Panc1 (cell line): ENCODE measurements around the gene MBOAT1. TPM values are rescaled to one million over a fixed set of nuclear protein-coding genes. Genes with fewer than 3 reads are reported as not detected.
"Not testable (repeated sequence)": the region's sequence is repeated elsewhere in the genome, so short reads cannot be mapped to it uniquely, and the experiment has no call there.

Experiments used
- ATAC-seq: fragments of 200-7000 bp; cut with Tn5 transposase; 2 replicates; pipeline ENCODE4 v1.9.1; 2020; ENCODE audit warnings: mild to moderate bottlenecking, moderate library complexity
- BruUV-seq: library from RNA; stranded (reverse); fragments of 400-500 nt; replicated peaks from 2 replicates; lab custom pipeline; 2021; lab: Mats Ljungman, UMichigan
- CTCF ChIA-PET: fragments of 300-600 bp; sonication (Branson Sonifier 250); formaldehyde crosslinking; loops from one replicate; lab custom pipeline; 2022; ENCODE audit warnings: antibody characterized with exemption; lab: Charles Lee
- POLR2A ChIA-PET: fragments of 300-600 bp; sonication (Branson Sonifier 250); formaldehyde crosslinking; loops from one replicate; lab custom pipeline; 2022; ENCODE audit warnings: antibody characterized with exemption; lab: Charles Lee
- DNase-seq: peaks from one replicate; pipeline ENCODE4 v3.0.0-alpha.2; 2010; ENCODE audit warnings: low read depth, low spot score
- H3K27ac ChIP-seq: 2 replicates; pipeline ENCODE4 v1.5.1; 2011; ENCODE audit warnings: mild to moderate bottlenecking, low read length, inconsistent platforms
- H3K27me3 ChIP-seq: fragments of 200-500 bp; sonication (Bioruptor generic); 2 replicates; pipeline ENCODE4 v1.6.0; 2014; ENCODE audit warnings: low read length, inconsistent platforms; ENCODE audit not compliant: control insufficient read depth, insufficient read depth
- H3K36me3 ChIP-seq: fragments of 200-500 bp; sonication (Bioruptor generic); 2 replicates; pipeline ENCODE4 v1.5.1; 2014; ENCODE audit warnings: inconsistent platforms, mild to moderate bottlenecking, low read length, moderate library complexity; ENCODE audit not compliant: control insufficient read depth, insufficient read depth
- H3K4me1 ChIP-seq: 2 replicates; pipeline ENCODE4 v1.5.1; 2011; ENCODE audit warnings: inconsistent platforms, mild to moderate bottlenecking, low read length, moderate library complexity; ENCODE audit not compliant: control insufficient read depth, insufficient read depth
- H3K4me3 ChIP-seq, 2 experiments: 2 replicates each; pipeline ENCODE4 v1.5.1; 2011 to 2012; ENCODE audit warnings: low read depth in 2 of 2, low read length in 2 of 2, mild to moderate bottlenecking in 2 of 2, inconsistent platforms in 1 of 2, moderate library complexity in 1 of 2
- H3K9me3 ChIP-seq: fragments of 200-500 bp; sonication (Bioruptor generic); 2 replicates; pipeline ENCODE4 v1.5.1; 2014; ENCODE audit warnings: low read depth, mild to moderate bottlenecking, inconsistent platforms, low read length, moderate library complexity; ENCODE audit not compliant: control insufficient read depth, insufficient read depth
- POLR2AphosphoS5 ChIP-seq: IDR thresholded peaks from 2 replicates; pipeline ENCODE4 v1.6.1; 2012; ENCODE audit warnings: mild to moderate bottlenecking, low read depth, low read length, moderate library complexity
- SIN3A ChIP-seq: IDR thresholded peaks from 2 replicates; pipeline ENCODE4 v1.6.1; 2012; ENCODE audit warnings: low read depth, mild to moderate bottlenecking, low read length, moderate library complexity, borderline replicate concordance; ENCODE audit not compliant: insufficient read depth
- TCF7L2 ChIP-seq: IDR thresholded peaks from 2 replicates; pipeline ENCODE4 v1.6.1; 2011; ENCODE audit warnings: mild to moderate bottlenecking, low read depth, low read length, inconsistent platforms
- in situ Hi-C: cut with HindIII; loops from 2 replicates; pipeline ENCODE4 v1.10.0; 2016; ENCODE audit warnings: low sequenced_read_pairs, low pct_unique_long_range_greater_than_20kb
- intact Hi-C: fragments of 100-400 bp; cut with micrococcal nuclease; formaldehyde crosslinking; loops from one replicate; pipeline ENCODE4 v1.10.0; 2022; ENCODE audit not compliant: unreplicated experiment
- total RNA-seq: library from RNA; stranded (reverse); gene quantifications from one replicate; pipeline ENCODE4 v1.2.1, GENCODE V29; 2021; ENCODE audit not compliant: unreplicated experiment
- TF ChIP-seq, protein P1 (sequence below): fragments of 450-650 bp; IDR thresholded peaks from 2 replicates; pipeline ENCODE4 v1.5.1; 2017; ENCODE audit warnings: mild to moderate bottlenecking
- TF ChIP-seq, protein P2 (sequence below), 2 experiments: IDR thresholded peaks; 2 replicates each; pipeline ENCODE4 v1.6.1; 2011 to 2012; ENCODE audit warnings: low read depth in 2 of 2, control low read depth in 1 of 2, low read length in 1 of 2, mild to moderate bottlenecking in 1 of 2, moderate library complexity in 1 of 2; ENCODE audit not compliant: insufficient read depth in 1 of 2

The MBOAT1 gene
- total RNA-seq, 1 experiment from 2014 or later = 15.1 TPM

DNA sequence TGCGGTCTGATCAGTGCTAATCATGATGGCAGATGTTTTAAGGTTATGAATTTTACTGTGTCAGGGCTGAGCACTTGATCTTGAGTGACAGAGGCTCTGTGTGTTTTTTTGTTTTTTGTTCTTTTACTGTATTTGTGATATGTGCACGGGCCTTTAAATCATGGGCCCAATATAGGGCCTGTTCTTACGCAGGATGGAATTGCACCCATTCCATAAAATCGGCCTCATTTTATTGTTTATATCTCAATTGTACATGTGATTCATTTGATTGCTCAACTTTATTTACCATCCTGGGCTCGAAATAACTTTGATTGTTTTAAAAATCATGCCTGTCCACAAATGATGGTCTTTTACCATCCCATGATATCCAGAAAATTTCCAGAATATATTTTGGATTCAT is 39.3 kb upstream of the MBOAT1 start:
- CTCF ChIA-PET = no interaction called here
- no peaks in the 10 kb centered on the region for H3K27me3 ChIP-seq
- no TSS peak for BruUV-seq

DNA sequence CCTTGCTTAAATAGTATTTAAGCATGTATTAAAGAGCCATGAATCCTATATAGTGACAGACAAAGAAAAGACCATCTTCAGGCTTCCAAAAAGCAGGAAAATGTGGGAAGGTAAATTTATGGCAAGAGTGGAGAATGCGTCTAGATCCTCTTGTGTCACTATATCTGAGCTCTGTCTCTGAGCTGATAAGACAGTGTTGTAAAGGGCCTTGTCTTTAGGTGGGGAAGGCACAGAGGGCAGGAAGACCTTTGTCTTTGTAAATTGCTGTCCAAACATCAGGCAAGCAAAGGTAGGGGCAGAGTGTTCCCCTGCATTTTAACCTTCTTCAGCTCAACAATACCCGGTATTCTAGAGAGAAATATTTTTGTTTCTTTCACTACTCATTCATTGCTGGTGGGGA is 33.9 kb upstream of the MBOAT1 start:
- no TSS peak for BruUV-seq
- Histone ChIP-seq H3K27ac (no peak overlapping the region), H3K27me3 (no peaks in the 10 kb centered on the region), H3K4me1 (no peaks in the 10 kb centered on the region), H3K9me3 (no peaks in the 10 kb centered on the region), H3K4me3 (no peak overlapping the region), H3K36me3 (no peaks in the 10 kb centered on the region)
- ChIA-PET CTCF (no interaction called here), POLR2A (no interaction called here)
- in situ Hi-C loops (no loop called here), intact Hi-C loops (no loop called here)
- TF ChIP-seq POLR2AphosphoS5 = no peak
- TF ChIP-seq, protein P1, sequence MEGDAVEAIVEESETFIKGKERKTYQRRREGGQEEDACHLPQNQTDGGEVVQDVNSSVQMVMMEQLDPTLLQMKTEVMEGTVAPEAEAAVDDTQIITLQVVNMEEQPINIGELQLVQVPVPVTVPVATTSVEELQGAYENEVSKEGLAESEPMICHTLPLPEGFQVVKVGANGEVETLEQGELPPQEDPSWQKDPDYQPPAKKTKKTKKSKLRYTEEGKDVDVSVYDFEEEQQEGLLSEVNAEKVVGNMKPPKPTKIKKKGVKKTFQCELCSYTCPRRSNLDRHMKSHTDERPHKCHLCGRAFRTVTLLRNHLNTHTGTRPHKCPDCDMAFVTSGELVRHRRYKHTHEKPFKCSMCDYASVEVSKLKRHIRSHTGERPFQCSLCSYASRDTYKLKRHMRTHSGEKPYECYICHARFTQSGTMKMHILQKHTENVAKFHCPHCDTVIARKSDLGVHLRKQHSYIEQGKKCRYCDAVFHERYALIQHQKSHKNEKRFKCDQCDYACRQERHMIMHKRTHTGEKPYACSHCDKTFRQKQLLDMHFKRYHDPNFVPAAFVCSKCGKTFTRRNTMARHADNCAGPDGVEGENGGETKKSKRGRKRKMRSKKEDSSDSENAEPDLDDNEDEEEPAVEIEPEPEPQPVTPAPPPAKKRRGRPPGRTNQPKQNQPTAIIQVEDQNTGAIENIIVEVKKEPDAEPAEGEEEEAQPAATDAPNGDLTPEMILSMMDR = no peak
- TF ChIP-seq SIN3A = no peak
- TF ChIP-seq, protein P2, sequence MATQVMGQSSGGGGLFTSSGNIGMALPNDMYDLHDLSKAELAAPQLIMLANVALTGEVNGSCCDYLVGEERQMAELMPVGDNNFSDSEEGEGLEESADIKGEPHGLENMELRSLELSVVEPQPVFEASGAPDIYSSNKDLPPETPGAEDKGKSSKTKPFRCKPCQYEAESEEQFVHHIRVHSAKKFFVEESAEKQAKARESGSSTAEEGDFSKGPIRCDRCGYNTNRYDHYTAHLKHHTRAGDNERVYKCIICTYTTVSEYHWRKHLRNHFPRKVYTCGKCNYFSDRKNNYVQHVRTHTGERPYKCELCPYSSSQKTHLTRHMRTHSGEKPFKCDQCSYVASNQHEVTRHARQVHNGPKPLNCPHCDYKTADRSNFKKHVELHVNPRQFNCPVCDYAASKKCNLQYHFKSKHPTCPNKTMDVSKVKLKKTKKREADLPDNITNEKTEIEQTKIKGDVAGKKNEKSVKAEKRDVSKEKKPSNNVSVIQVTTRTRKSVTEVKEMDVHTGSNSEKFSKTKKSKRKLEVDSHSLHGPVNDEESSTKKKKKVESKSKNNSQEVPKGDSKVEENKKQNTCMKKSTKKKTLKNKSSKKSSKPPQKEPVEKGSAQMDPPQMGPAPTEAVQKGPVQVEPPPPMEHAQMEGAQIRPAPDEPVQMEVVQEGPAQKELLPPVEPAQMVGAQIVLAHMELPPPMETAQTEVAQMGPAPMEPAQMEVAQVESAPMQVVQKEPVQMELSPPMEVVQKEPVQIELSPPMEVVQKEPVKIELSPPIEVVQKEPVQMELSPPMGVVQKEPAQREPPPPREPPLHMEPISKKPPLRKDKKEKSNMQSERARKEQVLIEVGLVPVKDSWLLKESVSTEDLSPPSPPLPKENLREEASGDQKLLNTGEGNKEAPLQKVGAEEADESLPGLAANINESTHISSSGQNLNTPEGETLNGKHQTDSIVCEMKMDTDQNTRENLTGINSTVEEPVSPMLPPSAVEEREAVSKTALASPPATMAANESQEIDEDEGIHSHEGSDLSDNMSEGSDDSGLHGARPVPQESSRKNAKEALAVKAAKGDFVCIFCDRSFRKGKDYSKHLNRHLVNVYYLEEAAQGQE (IDR thresholded peaks at IDR 0.05; ENCODE audit: insufficient read depth in 1 of 2, low read depth in 2 of 2, low read length in 1 of 2) = no peak
- no peak for TF ChIP-seq TCF7L2
- no peak for ATAC-seq
- DNase-seq = no peak

More for the DNA sequence above, 39.3 kb upstream of the MBOAT1 start:
- H3K36me3 ChIP-seq = no peaks in the 10 kb centered on the region
- H3K27ac ChIP-seq = no peak overlapping the region
- DNase-seq (no peak), ATAC-seq (no peak)
- H3K4me3 ChIP-seq = no peak overlapping the region
- in situ Hi-C loops = no loop called here
- no peaks in the 10 kb centered on the region for H3K4me1 ChIP-seq
- intact Hi-C loops = no loop called here
- POLR2A ChIA-PET = no interaction called here
- no peak for TF ChIP-seq TCF7L2
- TF ChIP-seq, protein P2 (IDR thresholded peaks at IDR 0.05; ENCODE audit: insufficient read depth in 1 of 2, low read depth in 2 of 2, low read length in 1 of 2) = no peak
- TF ChIP-seq, protein P1 = no peak
- TF ChIP-seq SIN3A = no peak
- TF ChIP-seq POLR2AphosphoS5 = no peak
- no peaks in the 10 kb centered on the region for H3K9me3 ChIP-seq

DNA sequence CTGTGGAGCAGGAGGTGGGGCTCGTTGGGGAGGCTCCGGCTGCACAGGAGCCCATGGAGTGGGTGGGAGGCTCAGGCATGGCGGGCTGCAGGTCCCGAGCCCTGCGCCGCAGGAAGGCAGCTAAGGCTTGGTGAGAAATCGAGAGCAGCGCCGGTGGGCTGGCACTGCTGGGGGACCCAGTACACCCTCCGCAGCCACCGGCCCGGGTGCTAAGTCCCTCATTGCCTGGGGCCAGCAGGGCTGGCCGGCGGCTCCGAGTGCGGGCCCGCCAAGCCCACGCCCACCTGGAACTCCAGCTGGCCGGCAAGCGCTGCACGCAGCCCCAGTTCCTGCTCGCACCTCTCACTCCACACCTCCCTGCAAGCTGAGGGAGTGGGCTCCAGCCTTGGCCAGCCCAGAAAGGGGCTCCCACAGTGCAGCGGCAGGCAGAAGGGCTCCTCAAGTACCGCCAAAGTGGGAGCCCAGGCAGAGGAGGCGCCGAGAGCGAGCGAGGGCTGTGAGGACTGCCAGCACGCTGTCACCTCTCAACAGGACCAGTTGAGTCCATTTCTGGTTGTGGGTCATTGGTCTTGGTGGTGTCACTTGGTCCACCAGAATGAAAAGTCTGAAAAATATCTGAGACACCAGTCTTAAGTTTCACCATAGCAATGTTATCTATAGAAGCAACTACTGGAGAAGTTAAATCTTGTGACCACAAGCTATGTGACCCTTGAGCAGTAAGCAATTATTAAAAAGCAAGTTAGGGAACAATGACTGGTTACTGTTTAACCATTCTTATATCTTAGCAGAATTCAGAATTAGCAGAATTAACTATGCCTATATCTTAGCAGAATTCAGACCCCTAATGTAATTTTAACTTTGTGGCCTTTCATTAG is 32.8 kb upstream of the MBOAT1 start:
- BruUV-seq, ATAC-seq, CTCF ChIA-PET, H3K9me3 ChIP-seq, H3K27me3 ChIP-seq, H3K4me1 ChIP-seq, H3K36me3 ChIP-seq, intact Hi-C loops, H3K4me3 ChIP-seq, H3K27ac ChIP-seq, DNase-seq, POLR2A ChIA-PET, in situ Hi-C loops: not testable (repeated sequence)
